AG09319 (cell line): ENCODE results near the gene SORL1.
"Not testable (repeated sequence)": the region's sequence is repeated elsewhere in the genome, so short reads cannot be mapped to it uniquely, and the experiment has no call there.

Experiments
- DNase-seq: peaks from one replicate; pipeline ENCODE4 v3.0.0-alpha.2; 2010; ENCODE audit warnings: low read depth; ENCODE audit errors: extremely low read depth
- TF ChIP-seq, protein P1 (sequence below): IDR thresholded peaks from 2 replicates; pipeline ENCODE4 v1.5.1; 2011; ENCODE audit warnings: low read depth, mild to moderate bottlenecking, inconsistent platforms, low read length, moderate library complexity

SORL1 gene

DNA sequence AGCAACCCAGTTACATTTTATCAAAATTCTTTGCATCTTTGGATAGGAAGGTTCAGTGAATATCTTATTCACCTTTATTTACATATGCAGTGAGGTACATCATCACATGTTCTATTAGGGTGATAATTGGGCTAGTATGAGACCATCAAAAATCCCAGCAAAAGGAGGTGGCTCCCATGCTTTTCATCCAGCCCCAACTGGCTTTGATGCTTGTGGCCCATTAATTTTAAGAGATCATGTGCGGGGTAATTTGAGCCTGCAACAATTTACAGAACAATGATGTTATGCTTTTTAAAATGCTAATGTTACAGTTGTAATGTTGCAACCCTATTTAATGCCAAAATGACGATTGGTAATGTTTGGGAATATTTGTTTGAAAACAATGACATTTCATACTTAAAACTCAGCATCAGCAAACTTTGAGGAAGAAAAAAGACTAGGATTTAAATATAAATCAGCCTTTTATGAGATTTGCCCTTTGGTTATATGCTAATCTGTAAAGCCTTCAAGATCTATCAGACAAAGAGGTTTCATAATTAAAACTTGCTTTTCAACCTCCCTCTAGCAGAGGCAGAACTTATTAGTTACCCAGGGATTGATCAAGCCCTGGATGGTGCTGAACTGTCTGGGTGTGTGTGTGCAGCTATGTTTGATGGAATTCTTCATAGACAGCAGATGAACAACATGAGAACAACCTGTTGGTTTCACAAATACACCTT, 184.1 kb downstream of the SORL1 start:
- TF ChIP-seq, protein P1, sequence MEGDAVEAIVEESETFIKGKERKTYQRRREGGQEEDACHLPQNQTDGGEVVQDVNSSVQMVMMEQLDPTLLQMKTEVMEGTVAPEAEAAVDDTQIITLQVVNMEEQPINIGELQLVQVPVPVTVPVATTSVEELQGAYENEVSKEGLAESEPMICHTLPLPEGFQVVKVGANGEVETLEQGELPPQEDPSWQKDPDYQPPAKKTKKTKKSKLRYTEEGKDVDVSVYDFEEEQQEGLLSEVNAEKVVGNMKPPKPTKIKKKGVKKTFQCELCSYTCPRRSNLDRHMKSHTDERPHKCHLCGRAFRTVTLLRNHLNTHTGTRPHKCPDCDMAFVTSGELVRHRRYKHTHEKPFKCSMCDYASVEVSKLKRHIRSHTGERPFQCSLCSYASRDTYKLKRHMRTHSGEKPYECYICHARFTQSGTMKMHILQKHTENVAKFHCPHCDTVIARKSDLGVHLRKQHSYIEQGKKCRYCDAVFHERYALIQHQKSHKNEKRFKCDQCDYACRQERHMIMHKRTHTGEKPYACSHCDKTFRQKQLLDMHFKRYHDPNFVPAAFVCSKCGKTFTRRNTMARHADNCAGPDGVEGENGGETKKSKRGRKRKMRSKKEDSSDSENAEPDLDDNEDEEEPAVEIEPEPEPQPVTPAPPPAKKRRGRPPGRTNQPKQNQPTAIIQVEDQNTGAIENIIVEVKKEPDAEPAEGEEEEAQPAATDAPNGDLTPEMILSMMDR = no peak
- DNase-seq = no peak

DNA sequence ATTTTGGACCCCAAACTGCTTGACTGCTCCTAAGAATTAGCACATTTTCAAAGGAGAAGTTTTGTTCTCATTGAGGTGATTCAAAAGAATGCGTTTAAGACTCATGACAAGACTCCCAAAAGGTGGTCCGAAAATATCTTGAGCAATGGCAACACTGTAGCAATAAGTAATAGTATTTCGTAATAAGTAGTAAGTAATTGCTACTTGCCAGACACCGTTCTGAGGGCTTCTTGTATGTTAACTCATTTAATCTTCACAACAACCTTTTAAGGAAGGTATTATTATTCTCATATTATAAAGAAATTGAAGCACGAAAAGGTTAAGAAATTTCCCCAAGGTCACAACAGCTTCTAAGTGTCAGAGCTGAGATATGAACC, 184.7 kb downstream of the SORL1 start:
- DNase-seq = no peak
- TF ChIP-seq, protein P1 = no peak

- DNase-seq = not testable (repeated sequence)
These were observed 185.5 kb downstream of the SORL1 start for GRCh38 chr11:121637587-121637986.

DNA sequence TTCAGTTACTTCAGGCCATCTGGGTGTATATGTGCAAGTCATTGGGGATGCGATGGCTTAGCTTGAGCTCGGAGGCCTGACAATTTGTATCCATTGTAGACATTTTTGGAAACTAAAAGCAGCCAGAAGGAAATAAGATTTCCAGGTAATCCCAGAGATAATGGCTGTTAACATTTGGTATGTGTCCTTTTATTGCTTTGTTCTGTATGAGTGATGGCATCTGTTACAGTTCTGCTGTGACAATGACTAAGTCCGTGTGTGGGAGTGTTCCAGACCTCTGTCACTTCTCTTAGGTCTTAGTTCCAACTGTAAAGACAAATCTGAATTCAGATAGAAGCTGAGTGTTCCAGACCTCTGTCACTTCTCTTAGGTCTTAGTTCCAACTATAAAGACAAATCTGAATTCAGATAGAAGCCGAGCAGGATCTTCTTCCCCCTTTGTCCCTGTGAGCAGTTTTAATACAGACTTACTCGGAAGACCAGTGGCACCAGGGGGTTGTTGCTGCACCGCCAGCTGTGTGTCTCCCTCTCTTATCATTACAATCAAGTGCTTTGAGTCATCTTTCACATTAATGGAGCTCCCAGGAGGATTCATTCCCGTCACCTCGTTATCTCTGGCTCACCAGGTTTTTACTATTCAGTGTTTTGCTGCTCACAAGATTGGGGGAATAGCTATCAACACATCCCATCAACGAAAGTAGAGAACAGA, 191.5 kb downstream of the SORL1 start:
- TF ChIP-seq, protein P1 = no peak
- DNase-seq = no peak

GRCh38 chr11:121644187-121644512, 192.0 kb downstream of the SORL1 start:
- TF ChIP-seq, protein P1 = no peak

GRCh38 chr11:121645001-121645400, 192.9 kb downstream of the SORL1 start:
- TF ChIP-seq, protein P1 = no peak
- no peak for DNase-seq

More at GRCh38 chr11:121644187-121644512, 192.0 kb downstream of the SORL1 start:
- DNase-seq = no peak

- TF ChIP-seq, protein P1 = no peak
- DNase-seq = no peak
These were observed 193.5 kb downstream of the SORL1 start for GRCh38 chr11:121645596-121645995.
